Activated naive CD8-positive, alpha-beta T cell treated with anti-CD3 and anti-CD28 coated beads, Interleukin-2, amount 50 U/mL, for 16 hours (primary cell): ENCODE results near the gene FIG4.
"Not testable (repeated sequence)": the region's sequence is repeated elsewhere in the genome, so short reads cannot be mapped to it uniquely, and the experiment has no call there.

Experiments used
- DNase-seq: peaks from one replicate; pipeline ENCODE4 v3.0.0-alpha.2; 2020; ENCODE audit warnings: low read depth, low spot score

The FIG4 gene

DNA sequence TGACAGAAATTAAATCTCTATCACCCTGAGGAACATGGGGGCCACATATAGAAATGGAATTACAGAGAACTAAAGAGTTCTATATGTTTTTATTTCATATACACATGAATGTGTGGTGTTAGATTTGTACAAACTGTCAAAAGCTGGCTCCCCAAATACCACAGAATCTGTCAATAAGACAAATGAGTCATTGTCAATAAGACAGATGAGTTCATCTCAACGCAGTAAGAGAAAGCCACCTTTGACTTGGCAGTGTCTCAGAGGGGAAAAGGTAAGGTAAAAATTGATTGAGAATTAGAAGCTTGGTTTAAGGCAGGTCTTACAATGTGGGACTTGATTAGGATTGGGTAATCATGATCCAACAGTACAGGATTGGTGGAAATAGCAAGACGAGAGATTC, 162.9 kb downstream of the FIG4 start:
- no peak for DNase-seq

DNA sequence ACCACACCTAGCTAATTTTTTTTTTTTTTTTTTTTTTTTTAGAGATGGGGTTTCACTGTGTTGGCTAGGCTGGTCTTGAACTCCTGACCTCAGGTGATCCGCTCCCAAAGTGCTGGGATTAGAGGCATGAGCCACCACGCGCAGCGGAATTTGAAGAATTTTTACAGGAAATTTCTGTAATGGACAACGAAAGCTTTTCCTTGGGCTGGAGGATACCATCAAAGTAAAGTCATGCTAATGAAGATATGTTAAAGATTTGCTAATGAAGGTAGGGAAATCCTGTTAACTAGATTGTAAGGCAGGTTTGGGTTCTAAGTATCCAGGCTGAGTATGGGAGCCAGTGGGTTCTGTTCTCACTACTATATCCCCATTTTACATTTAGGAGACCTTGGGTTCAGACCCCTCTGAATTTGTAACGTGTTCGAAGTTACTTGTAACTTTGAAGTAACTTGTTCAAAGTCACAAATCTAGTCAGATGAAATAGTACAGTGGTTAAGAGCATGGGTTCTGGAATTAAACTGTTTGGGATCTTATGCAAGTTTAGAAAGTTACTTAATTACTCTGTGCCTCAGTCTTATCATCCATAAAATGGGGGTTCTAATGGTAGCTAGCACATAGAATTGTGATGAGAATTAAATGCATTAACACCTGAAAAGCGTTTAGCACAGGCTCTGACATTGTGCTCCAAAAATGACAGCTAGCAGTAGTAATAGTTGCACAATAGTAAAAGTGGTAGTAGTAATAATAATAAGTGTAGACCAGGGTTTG, 163.6 kb downstream of the FIG4 start:
- no peak for DNase-seq

DNA sequence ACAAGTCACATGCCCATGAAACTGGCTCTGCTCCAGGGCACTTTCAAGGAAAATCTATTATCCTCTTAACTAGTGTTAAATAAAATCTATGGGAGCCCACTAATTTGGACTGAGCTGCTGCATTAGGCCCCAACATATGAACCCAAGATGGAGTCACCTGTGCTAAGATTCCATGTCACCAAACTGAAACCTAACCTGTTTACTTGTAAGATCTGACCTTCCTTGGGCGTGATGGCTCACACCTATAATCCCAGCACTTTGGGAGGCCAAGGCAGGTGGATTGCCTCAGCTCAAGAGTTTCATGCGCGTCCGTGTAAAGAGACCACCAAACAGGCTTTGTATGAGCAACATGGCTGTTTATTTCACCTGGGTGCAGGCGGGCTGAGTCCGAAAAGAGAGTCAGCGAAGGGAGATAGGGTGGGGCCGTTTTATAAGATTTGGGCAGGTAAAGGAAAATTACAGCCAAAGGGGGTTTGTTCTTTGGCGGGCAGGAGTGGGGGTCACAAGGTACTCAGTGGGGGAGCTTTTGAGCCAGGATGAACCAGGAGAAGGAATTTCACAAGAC, 164.5 kb downstream of the FIG4 start:
- not testable (repeated sequence) for DNase-seq

DNA sequence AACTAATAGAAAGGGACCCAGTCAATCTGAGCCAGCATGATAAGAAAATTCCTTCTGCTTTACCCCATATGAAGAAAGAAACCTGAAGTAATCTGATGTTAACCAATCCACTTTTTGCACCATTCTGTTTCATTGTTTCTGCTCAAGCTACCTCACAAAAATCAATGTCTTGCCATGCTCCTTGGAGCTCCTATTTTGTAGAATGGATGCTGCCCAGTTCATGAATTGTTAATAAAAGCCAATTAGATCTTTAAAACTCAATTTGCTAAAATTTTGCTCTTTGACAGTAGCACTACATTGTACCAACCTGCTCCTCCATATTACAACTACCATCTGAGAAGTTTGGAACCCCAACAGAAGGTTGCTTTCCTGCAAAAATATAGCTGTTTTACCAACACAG, 170.8 kb downstream of the FIG4 start:
- DNase-seq: no peak

DNA sequence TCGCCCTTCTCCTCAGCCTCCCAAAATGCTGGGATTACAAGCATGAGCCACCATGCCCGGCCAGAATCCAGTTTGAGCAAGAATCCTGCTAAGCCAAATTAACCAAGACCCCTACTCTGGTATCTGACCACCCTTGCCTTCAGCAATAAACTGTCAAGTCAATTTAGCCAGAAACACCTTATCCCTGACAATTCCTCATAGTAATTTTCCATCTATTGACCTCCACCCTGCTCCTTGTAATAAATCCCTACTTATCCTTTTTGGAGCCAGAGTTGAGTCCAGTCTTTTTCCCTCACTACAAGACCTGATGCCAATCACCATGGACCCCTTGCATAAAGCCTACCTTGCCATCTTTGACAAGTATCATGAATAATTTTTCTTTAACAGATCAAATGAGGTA, 173.0 kb downstream of the FIG4 start:
- no peak for DNase-seq

DNA sequence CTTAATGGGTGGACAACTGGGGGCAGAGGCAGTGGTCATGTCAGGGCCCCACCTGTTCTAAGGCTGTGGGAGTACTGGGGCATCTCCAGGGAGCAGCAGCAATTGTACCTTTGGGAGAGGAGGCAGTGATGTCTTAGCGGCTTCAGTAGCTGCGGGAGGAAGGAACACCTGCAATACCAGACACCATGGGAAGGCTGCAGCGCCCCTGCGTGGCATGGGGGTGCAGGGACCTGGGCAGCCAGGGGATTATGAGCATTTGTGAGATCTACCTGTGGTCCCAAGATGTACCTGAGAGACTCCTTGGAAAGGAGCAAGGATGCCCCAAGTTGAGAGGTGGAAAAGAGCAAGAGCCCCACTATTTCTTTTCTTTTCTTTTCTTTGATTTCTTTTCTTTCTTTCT, 174.9 kb downstream of the FIG4 start:
- DNase-seq: no peak

DNA sequence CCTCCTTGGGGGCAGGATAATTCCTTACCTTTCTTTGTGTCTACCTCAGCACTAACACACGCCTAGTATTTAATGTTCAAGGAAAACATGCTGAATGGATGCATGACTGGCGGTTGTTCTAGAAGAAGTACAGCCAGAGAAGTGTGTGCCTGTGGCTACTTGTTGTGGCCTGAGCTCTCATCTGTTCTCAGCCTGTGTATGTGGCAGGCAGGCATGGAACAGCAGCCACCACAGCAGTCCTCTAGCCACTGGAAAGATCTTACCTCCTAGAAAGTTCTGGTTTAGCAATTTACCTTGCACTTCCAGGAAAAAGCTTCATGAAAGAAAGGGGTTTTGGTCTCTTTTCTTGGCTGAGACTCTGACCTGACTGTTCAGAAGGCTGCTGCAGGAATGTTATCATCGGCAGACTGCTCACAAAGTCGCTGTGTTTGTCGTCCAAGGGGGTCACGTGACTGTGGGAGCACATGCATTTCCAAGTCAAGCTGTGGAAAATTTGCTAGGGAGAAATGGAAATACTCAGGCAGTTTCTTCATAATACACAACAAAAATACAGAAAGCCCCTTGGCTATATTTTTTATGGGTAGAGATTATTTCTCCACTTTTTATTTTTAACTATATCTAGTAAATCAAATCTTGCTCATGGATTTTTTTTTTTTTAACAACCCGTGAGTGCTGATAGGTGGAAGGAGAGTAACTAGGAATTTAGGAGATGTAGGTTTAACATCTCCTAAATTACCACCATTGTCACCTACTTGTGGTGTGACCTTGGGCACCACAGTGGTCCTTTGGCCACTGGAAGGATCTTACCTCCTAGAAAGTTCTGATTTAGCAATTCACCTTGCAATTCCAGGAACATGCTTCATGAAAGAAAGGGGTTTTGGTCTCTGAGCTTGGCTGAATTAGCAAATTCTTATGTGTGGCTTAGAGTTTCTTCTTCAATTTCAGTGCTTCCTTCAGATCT, 176.2 kb downstream of the FIG4 start:
- DNase-seq: no peak

DNA sequence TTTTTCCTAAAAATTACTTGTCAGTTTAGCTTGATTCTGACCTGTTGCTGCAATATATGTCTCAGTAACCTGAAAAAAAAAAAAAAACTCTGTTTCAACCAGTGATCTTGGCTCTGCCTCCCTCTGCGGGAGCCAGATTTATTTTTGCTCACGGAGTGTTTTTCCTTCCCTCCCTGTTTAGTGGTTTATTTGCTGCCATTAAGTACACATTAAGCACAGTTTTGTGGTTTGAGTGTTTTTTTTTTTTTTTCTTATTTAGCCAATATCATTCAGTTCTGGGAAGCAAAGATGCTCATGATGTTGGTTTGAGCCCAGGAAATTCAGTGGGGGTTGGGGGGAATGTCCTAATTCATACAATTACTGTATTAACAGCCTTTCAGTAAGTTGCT, 176.9 kb downstream of the FIG4 start:
- DNase-seq: no peak

DNA sequence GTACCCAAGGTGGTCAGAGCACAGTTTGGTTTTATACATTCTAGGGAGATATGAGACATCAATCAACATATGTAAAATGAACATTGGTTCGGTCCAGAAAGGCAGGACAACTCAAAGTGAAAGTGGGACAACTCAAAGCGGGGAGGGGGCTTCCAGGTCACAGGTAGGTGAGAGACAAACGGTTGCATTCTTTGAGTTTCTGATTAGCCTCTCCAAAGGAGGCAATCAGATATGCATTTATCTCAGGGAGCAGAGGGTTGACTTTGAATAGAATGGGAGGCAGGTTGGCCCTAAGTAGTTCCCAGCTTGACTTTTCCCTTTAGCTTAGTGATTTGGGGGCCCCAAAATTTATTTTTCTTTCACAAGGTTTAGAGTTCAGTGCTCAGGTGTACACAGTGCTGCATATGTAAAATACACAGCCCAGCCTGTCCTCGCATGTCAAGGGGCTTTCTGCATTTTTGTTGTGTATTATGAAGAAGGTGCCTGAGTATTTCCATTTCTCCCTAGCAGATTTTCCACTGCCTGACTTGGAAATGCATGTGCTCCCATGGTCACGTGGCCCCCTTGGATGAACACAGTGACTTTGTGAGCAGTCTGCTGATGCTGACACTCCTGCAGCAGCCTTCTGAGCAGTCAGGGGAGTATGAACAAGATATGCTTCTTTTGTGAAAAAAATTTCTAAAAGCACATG, 178.4 kb downstream of the FIG4 start:
- DNase-seq: not testable (repeated sequence)

DNA sequence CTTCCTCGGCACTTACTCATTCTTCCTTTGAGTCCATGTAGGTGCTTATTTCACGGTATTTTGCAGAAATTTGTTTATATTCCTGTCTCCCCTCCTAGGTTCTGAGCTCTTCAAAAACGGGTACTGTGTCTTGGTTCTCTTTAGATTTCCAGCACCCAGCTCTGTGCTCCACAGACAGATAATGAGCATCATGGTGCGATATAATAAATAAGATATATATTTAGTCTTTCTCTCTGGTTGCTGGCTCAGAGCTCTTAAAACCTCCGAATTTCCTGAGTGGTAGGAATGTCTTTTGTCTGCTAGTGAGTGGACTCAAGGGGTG, 179.0 kb downstream of the FIG4 start:
- no peak for DNase-seq

DNA sequence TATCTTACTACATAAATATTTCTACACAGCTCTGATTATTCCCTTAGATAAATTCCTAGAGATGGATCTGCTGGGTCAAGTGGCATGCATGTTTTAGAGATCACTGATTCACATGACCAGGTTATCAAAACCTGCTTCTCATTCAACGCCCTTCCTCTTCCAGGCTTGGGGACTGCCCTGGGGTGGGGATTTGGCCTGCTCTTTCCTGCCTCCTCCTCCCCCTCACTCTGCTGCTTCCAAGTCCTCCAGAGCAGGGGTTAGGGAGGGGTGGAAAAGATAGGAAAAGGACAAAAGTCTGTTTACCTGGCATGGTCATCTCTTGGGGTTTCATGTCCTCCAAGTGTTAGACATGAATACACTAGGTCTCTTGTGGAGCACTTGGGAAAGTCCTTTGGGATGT, 181.5 kb downstream of the FIG4 start:
- no peak for DNase-seq

DNA sequence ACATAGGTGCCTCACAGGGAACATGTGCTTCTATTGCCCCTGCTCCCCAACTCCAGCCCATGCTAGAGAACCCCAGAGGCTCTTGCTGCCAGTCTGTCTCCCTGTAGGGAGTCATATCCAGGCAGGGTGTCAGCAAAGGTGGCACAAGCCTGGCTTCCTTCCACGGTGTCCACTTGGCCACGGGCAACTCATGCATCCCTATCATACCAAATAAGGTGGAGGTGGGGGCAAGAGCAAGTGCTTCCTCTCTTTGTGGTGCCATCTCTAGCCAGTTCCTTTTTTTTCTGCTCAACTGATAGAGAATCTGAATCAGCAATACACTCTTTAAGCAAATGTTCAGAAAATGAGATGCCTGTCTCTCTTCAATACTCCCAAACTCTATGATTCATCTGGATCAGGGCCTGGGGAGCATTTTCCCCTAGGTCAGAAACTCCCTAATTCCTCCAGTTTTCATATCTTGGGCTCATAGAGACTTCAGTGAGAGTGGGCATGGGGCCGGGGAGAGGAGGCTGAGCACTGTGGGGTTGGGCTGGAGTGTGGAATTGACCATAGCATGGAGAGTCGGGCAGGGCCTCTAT, 182.0 kb downstream of the FIG4 start:
- no peak for DNase-seq

DNA sequence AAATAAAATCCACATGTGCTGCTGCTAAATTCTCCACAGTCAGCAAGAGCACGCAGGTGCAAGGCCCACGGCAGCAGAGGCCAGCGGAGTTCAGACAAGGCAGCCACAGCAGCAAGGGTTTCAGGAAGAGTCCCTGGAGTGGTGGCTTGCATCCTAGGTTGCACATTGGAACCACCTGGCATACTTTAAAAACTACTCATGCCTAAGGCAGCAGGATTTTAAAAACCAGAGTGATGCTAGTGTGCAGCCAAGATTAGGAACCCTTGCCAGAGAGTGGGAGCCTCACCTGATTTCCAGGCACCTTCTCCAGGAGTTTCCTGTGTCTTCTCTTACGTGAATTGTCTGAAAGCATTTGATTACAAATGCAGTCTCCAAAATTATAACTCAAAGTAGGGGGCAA, 183.0 kb downstream of the FIG4 start:
- no peak for DNase-seq

DNA sequence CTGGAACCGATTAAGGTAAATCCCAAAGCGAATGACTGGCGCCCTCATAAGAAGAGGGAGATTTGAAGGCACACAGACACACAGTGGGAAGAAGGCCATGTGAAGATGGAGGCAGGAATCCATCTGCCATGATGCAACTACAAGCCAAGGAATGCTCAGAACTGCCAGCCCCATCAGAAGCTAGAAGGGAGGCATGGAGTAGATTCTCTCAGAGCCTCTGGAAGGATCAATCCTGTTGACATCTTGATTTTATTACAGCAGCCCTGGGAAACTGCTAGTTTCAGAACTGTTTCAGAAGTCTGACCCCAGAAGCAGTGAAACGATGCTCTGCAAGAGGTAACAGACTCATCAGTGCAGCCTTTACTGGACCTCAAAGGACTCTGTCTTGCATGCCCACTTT, 183.5 kb downstream of the FIG4 start:
- DNase-seq: no peak
